ENCODE measurements around the gene CHIA.

DNA sequence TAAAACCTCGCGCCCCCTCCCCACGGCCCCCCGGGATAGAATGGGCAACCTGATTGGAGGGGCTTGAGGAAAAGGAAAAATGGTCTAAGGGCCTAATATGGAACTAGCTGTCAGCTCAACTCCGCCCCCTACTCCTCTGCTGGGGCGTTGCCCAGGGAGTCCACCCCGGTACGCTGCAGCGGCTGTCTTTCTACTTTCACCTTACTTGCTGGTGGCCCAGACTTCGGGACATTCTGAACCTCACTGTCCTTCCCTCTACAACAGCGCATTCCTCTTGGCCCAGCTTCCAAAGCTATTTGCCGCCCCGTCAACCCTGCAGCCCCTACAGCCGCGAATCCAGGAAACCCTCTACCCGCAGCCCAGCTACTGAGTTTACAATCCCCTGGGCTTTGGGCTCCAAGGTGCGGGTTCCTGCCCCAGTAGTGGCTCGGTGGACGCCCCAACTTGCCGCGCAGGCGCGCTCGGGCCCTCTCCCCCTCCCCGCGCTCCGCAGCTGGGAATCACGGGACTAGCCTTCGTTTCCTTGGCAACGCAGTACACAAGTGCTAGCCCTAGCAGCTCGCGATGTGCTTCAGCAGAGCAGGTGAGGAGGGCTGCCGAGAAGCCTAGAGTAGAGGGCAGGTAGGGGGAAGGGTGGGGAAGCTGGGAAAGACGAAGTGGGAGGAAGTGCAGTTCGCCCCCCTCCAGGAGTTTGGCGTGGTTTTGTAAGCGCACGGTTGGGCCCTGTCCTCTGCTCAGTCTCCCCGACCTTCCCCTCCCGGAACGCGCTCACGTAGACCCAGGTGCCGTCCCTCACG is 55.6 kb downstream of the CHIA start:
- no peak for TF ChIP-seq POLR2AphosphoS5 (IDR thresholded peaks at IDR 0.05; ENCODE audit: low read depth, low read length)
- TF ChIP-seq, protein P1, sequence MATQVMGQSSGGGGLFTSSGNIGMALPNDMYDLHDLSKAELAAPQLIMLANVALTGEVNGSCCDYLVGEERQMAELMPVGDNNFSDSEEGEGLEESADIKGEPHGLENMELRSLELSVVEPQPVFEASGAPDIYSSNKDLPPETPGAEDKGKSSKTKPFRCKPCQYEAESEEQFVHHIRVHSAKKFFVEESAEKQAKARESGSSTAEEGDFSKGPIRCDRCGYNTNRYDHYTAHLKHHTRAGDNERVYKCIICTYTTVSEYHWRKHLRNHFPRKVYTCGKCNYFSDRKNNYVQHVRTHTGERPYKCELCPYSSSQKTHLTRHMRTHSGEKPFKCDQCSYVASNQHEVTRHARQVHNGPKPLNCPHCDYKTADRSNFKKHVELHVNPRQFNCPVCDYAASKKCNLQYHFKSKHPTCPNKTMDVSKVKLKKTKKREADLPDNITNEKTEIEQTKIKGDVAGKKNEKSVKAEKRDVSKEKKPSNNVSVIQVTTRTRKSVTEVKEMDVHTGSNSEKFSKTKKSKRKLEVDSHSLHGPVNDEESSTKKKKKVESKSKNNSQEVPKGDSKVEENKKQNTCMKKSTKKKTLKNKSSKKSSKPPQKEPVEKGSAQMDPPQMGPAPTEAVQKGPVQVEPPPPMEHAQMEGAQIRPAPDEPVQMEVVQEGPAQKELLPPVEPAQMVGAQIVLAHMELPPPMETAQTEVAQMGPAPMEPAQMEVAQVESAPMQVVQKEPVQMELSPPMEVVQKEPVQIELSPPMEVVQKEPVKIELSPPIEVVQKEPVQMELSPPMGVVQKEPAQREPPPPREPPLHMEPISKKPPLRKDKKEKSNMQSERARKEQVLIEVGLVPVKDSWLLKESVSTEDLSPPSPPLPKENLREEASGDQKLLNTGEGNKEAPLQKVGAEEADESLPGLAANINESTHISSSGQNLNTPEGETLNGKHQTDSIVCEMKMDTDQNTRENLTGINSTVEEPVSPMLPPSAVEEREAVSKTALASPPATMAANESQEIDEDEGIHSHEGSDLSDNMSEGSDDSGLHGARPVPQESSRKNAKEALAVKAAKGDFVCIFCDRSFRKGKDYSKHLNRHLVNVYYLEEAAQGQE (IDR thresholded peaks at IDR 0.05; ENCODE audit: insufficient read depth in 1 of 2, low read depth in 2 of 2, low read length in 2 of 2) = no peak

Data from PFSK-1 (cell line).